IPS DF 19.7 (cell line): Measurements from ENCODE around the gene LHFPL6.

Experiments
- DNase-seq: peaks from one replicate; pipeline ENCODE4 v3.0.0-alpha.2; 2013; ENCODE audit warnings: low read depth, low spot score

The LHFPL6 gene

GRCh38 chr13:39311619-39312018 is 291.4 kb downstream of the LHFPL6 start:
- no peak for DNase-seq

GRCh38 chr13:39310961-39311360 is 292.0 kb downstream of the LHFPL6 start:
- DNase-seq, result no peak

- DNase-seq, result no peak
Observed at GRCh38 chr13:39306639-39307589, 296.1 kb downstream of the LHFPL6 start.

GRCh38 chr13:39302820-39303219 is 300.2 kb downstream of the LHFPL6 start:
- no peak for DNase-seq

DNA sequence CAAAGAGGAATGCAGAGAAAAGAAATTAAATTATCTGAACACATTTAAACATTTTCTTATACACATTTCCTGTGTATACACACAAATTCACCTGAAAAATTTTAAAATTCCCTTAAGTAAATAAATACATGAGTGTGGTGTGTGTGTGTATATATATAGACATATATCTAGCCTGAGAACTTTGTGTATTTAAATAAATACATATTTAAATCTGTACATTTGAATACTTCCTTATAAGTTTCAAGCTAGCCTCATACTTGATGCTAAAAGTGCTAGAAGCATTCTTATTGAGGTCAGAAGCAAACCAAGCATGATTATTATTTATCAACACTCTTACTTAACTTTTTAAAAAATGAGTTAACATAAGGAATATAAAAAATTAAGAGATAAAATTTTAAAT is 304.0 kb downstream of the LHFPL6 start:
- DNase-seq, result no peak

GRCh38 chr13:39297664-39298171 is 305.3 kb downstream of the LHFPL6 start:
- no peak for DNase-seq

DNA sequence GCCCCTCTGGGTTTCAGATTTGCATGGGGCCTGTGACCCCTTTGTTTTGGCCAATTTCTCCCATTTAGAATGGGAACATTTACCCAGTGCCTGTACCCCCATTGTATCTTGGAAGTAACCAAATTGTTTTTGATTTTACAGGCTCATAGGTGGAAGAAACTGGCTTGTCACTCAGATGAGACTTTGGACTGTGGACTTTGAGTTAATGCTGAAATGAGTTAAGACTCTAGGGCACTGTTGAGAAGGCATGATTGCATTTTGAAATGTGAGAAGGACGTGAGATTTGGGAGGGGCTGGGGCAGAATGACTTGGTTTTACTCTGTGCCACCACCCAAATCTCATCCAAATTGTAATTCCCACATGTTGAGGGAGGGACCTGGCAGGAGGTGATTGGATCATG is 306.0 kb downstream of the LHFPL6 start:
- DNase-seq, result no peak

DNA sequence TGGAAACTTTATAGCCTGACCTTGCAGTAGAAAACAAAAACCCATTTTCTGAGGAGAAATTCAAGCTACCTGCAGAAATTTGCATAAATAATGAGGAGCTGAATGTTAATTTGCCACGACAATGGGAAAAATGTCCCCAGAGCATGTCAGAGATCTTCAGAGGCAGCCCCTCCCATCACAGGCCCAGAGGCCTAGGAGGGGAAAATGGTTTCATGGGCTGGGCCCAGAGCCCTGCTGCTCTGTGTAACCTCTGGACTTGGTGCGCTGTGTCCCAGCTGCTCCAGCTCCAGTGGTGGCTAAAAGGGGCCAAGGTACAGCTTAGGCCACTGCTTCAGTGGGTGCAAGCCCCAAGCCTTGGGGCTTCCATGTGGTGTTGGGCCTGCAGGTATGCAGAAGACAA is 306.8 kb downstream of the LHFPL6 start:
- no peak for DNase-seq
